ENCODE data around the gene PLEKHF1.
A peak's percentile ranks its signal among the peaks of the same experiment; 100 is the strongest.
"Not testable (repeated sequence)": the region's sequence is repeated elsewhere in the genome, so short reads cannot be mapped to it uniquely, and the experiment has no call there.

Gene PLEKHF1

GRCh38 chr19:29665215-29665825 is at the start of gene PLEKHF1:
TSS of gene PLEKHF1 (plus strand) at chr19:29665461. CDS start at chr19:29673840, 8,379 bp downstream.
- FAIRE-seq: no peak
- DNase-seq (ENCODE audit: insufficient read length, low spot score): peak; percentile 90
- peak; percentile 42; the same call in 1 of the 2 replicates for TF ChIP-seq POLR2A (IDR thresholded peaks at IDR 0.05; ENCODE audit: low read depth, low read length)

- no peak for TF ChIP-seq POLR2A (IDR thresholded peaks at IDR 0.05; ENCODE audit: low read depth, low read length)
- FAIRE-seq: no peak
- DNase-seq (ENCODE audit: insufficient read length, low spot score): no peak
These were observed 49.3 kb upstream of the PLEKHF1 start for GRCh38 chr19:29615891-29616425.

GRCh38 chr19:29616541-29616940 is 48.7 kb upstream of the PLEKHF1 start:
- FAIRE-seq (no peak), DNase-seq (ENCODE audit: insufficient read length, low spot score) (no peak)
- TF ChIP-seq POLR2A (IDR thresholded peaks at IDR 0.05; ENCODE audit: low read depth, low read length): no peak

- no peak for TF ChIP-seq POLR2A (IDR thresholded peaks at IDR 0.05; ENCODE audit: low read depth, low read length)
- FAIRE-seq (no peak), DNase-seq (ENCODE audit: insufficient read length, low spot score) (no peak)
These were observed 47.6 kb upstream of the PLEKHF1 start for GRCh38 chr19:29617366-29618266.

- DNase-seq (ENCODE audit: insufficient read length, low spot score) (no peak), FAIRE-seq (no peak)
- TF ChIP-seq POLR2A (IDR thresholded peaks at IDR 0.05; ENCODE audit: low read depth, low read length): no peak
These were observed 46.8 kb upstream of the PLEKHF1 start for GRCh38 chr19:29618434-29618833.

GRCh38 chr19:29618871-29619270 is 46.4 kb upstream of the PLEKHF1 start:
- no peak for FAIRE-seq
- DNase-seq (ENCODE audit: insufficient read length, low spot score): no peak
- no peak for TF ChIP-seq POLR2A (IDR thresholded peaks at IDR 0.05; ENCODE audit: low read depth, low read length)

- FAIRE-seq (no peak), DNase-seq (ENCODE audit: insufficient read length, low spot score) (no peak)
- no peak for TF ChIP-seq POLR2A (IDR thresholded peaks at IDR 0.05; ENCODE audit: low read depth, low read length)
These were observed 44.3 kb upstream of the PLEKHF1 start for GRCh38 chr19:29620931-29621351.

- TF ChIP-seq POLR2A (IDR thresholded peaks at IDR 0.05; ENCODE audit: low read depth, low read length): no peak
- no peak for DNase-seq (ENCODE audit: insufficient read length, low spot score)
- FAIRE-seq: no peak
These were observed 42.8 kb upstream of the PLEKHF1 start for GRCh38 chr19:29622166-29623070.

- DNase-seq (ENCODE audit: insufficient read length, low spot score) (no peak), FAIRE-seq (no peak)
- no peak for TF ChIP-seq POLR2A (IDR thresholded peaks at IDR 0.05; ENCODE audit: low read depth, low read length)
These were observed 41.4 kb upstream of the PLEKHF1 start for GRCh38 chr19:29623726-29624488.

GRCh38 chr19:29624489-29625185 is 40.6 kb upstream of the PLEKHF1 start:
- no peak for TF ChIP-seq POLR2A (IDR thresholded peaks at IDR 0.05; ENCODE audit: low read depth, low read length)
- FAIRE-seq (no peak), DNase-seq (ENCODE audit: insufficient read length, low spot score) (no peak)

GRCh38 chr19:29625186-29625651 is 40.0 kb upstream of the PLEKHF1 start:
- TF ChIP-seq POLR2A (IDR thresholded peaks at IDR 0.05; ENCODE audit: low read depth, low read length): no peak
- DNase-seq (ENCODE audit: insufficient read length, low spot score): no peak
- FAIRE-seq: no peak

- FAIRE-seq: no peak
- DNase-seq (ENCODE audit: insufficient read length, low spot score): no peak
- TF ChIP-seq POLR2A (IDR thresholded peaks at IDR 0.05; ENCODE audit: low read depth, low read length): no peak
These were observed 38.9 kb upstream of the PLEKHF1 start for GRCh38 chr19:29626386-29626785.

GRCh38 chr19:29626832-29627231 is 38.4 kb upstream of the PLEKHF1 start:
- not testable (repeated sequence) for FAIRE-seq; DNase-seq (ENCODE audit: insufficient read length, low spot score)

Data from H54 (cell line).